Thyroid gland (tissue), 4 donors: ENCODE measurements around the gene NXN. TPM values are rescaled to one million over a fixed set of nuclear protein-coding genes. Genes with fewer than 3 reads are reported as not detected.

ENCODE experiments used
- DNase-seq, 2 donors: peaks; one replicate each; pipeline ENCODE4 v3.0.0-alpha.2; 2019
- H3K27ac ChIP-seq, 3 donors: fragments of 200-600 bp; sonication (generic); 1 replicate in 2 of 3; 2 replicates in 1 of 3; pipeline ENCODE4 v1.5.1; 2016 to 2019; ENCODE audit warnings: mild to moderate bottlenecking in 1 of 3, moderate library complexity in 1 of 3
- H3K27me3 ChIP-seq: fragments of 200-600 bp; sonication (generic); one replicate; pipeline ENCODE4 v1.5.1; 2019
- H3K36me3 ChIP-seq, 2 donors: fragments of 200-600 bp; sonication (generic); one replicate each; pipeline ENCODE4 v1.5.1; 2016 to 2019
- H3K4me1 ChIP-seq, 2 donors: fragments of 200-600 bp; sonication (generic); one replicate each; pipeline ENCODE4 v1.5.1; 2017 to 2019
- H3K4me3 ChIP-seq, 3 donors: fragments of 200-600 bp; sonication (generic); replicated peaks in 1 of 3; 1 replicate in 2 of 3; 2 replicates in 1 of 3; pipeline ENCODE4 v1.5.1; 2016; ENCODE audit warnings: mild to moderate bottlenecking in 1 of 3
- H3K9me3 ChIP-seq: fragments of 200-600 bp; sonication (generic); one replicate; pipeline ENCODE4 v1.5.1; 2017
- CTCF ChIP-seq, 6 experiments: fragments of 200-600 bp in 3 of 6; fragments of 450-650 bp in 3 of 6; sonication (generic) in 3 of 6; IDR thresholded peaks; one replicate each; pipeline ENCODE4 v1.5.1; 2016 to 2019; ENCODE audit warnings: antibody characterized with exemption in 6 of 6, mild to moderate bottlenecking in 2 of 6, inconsistent platforms in 1 of 6, moderate library complexity in 1 of 6
- POLR2A ChIP-seq, 2 donors: fragments of 450-650 bp; IDR thresholded peaks; one replicate each; pipeline ENCODE4 v1.6.1; 2017; ENCODE audit warnings: antibody characterized with exemption in 2 of 2, mild to moderate bottlenecking in 2 of 2, moderate library complexity in 1 of 2
- WGBS, 2 donors: methylation state at CpG; one replicate each; pipeline ENCODE4 v1.1.5; 2017; 5-methylcytosine and 5-hydroxymethylcytosine counted together
- intact Hi-C: fragments of 100-400 bp; cut with DNase I; formaldehyde crosslinking; loops from one replicate; pipeline ENCODE4 v1.15.1; 2023
- total RNA-seq, 4 donors: library from RNA; depleted of rRNA; stranded (reverse); fragments of >200 nt; gene quantifications; one replicate each; pipeline ENCODE4 v1.2.3, GENCODE V29; 2016

Gene NXN
- total RNA-seq, 4 donors from 2014 or later = 14.5 to 18.3 (median 17.2) TPM

DNA sequence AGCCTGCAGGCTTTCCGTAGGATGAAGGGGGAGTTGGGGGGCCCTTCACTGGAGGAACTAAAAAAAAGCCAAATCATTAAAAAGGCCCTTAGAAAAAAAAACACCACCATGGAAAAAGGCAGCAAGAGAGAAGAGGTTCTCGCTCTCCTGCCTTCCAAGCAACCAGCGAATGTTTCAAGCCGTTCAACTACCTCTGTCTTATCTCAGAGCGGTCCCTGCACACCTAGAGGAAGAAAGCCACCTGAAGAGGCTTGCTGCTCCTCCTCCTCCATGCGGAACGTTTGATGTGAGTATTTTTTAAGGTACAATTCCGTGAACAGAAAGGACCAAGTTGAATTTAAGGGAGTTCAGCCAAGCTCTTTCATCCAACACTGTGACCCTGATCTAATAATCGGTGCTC lies 9.2 kb downstream of the NXN start:
- peak; percentile 38 to 40 for DNase-seq
- no peaks in the 10 kb centered on the region for H3K9me3 ChIP-seq
- 23 to 29% methylated on average over 9 of the region's 9 CpGs for WGBS, 2 donors
- peak overlapping the region in 2 of 3 donors; percentile 40 to 51 for H3K27ac ChIP-seq
- no peak for TF ChIP-seq CTCF (IDR thresholded peaks at IDR 0.05)
- peak in 1 of 2 donors; percentile 9 for TF ChIP-seq POLR2A (IDR thresholded peaks at IDR 0.05)
- H3K36me3 ChIP-seq = no peaks in the 10 kb centered on the region
- no peak overlapping the region for H3K4me3 ChIP-seq
- intact Hi-C loops = no loop called here
- peaks cover 0 to 14% of the 10 kb centered on the region in 2 donors for H3K4me1 ChIP-seq
- H3K27me3 ChIP-seq = no peaks in the 10 kb centered on the region

GRCh38 chr17:969811-970355 lies 9.7 kb downstream of the NXN start:
- Histone ChIP-seq H3K27ac (peak overlapping the region in 2 of 3 donors; percentile 23 to 40), H3K4me1 (peaks cover 0 to 14% of the 10 kb centered on the region in 2 donors), H3K27me3 (no peaks in the 10 kb centered on the region), H3K36me3 (no peaks in the 10 kb centered on the region), H3K4me3 (no peak overlapping the region), H3K9me3 (no peaks in the 10 kb centered on the region)
- 31% methylated on average over 18 of the region's 18 CpGs for WGBS, 2 donors
- DNase-seq = no peak
- intact Hi-C loops = no loop called here
- no peak for TF ChIP-seq CTCF (IDR thresholded peaks at IDR 0.05)
- TF ChIP-seq POLR2A (IDR thresholded peaks at IDR 0.05) = peak in 1 of 2 donors; percentile 3

DNA sequence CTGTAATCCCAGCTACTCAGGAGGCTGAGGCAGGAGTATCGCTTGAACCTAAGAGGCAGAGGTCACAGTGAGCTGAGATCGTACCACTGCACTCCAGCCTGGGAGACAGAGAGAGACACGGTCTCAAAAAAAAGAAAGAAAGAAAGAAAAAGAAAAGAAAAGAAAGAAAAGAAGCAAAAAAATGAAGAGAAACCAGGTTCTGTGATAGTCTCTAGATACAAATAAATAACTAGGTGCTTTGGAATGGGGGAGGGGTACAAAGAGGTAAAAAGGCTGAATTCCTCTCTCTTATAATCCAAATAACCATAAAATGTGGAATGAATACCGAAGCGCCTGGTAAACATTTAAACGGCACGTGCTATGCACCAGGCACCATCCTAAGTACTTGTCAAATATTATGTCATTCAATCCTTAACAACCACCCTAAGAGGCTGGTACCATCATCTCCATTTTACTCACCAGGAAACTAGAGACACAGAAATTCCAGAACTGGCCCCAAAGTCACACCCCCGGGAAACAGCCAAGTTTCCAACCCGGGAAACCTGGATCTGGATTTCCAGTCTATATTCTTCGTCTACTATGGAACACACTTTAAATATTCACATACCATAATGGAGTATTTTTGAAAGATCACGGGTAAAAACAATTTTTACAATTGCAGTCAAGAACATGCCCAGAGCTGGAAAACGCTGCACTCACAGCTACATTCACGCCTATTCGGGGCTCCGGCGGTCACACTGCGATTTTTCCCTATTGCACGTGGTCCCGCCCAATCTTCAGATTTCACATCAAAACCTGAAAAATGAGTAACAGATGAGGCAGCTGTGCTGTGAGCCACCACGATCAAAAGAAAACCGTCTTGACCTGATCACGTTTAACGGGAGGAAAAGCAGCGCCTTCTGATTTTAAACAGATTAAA lies 10.5 kb downstream of the NXN start:
- H3K27me3 ChIP-seq = no peaks in the 10 kb centered on the region
- no peaks in the 10 kb centered on the region for H3K36me3 ChIP-seq
- peaks cover 0 to 14% of the 10 kb centered on the region in 2 donors for H3K4me1 ChIP-seq
- H3K27ac ChIP-seq = no peak overlapping the region
- H3K9me3 ChIP-seq = no peaks in the 10 kb centered on the region
- intact Hi-C loops = no loop called here
- TF ChIP-seq POLR2A (IDR thresholded peaks at IDR 0.05) (no peak), CTCF (IDR thresholded peaks at IDR 0.05) (no peak)
- no peak for DNase-seq
- no peak overlapping the region for H3K4me3 ChIP-seq
- WGBS, 2 donors = 89 to 92% methylated on average over 24 of the region's 24 CpGs

- H3K4me1 ChIP-seq = peaks cover 0 to 15% of the 10 kb centered on the region in 2 donors
- WGBS, 2 donors = 90 to 98% methylated on average over 9 of the region's 9 CpGs
- intact Hi-C loops = no loop called here
- H3K9me3 ChIP-seq = no peaks in the 10 kb centered on the region
- H3K27ac ChIP-seq = no peak overlapping the region
- TF ChIP-seq CTCF (IDR thresholded peaks at IDR 0.05) = no peak
- TF ChIP-seq POLR2A (IDR thresholded peaks at IDR 0.05) = no peak
- no peak overlapping the region for H3K4me3 ChIP-seq
- no peaks in the 10 kb centered on the region for H3K36me3 ChIP-seq
- H3K27me3 ChIP-seq = no peaks in the 10 kb centered on the region
- DNase-seq = no peak
Observed at GRCh38 chr17:967122-967521, 12.5 kb downstream of the NXN start.
